ENCODE results near the gene TOX3.

Gene TOX3

DNA sequence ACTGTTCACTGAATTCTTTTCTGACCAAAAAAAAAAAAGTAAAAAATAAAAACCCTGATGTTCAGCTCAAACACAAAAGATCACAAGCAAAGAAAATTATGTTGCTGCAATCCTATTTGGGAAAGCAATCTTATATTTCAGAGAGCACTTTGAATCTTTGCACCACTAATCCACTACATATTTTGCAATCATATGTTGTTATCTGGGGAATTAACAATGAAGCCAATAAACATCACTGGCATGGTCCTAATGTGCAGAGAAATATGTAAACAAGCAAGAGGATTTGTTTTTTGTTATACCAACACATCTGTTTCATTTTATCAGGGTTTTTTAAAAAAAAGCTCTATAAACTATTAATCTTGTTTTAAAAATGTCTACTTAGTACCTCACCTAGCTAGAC, 84.1 kb downstream of the TOX3 start (continued):
- TF ChIP-seq YY2 (tag by site-specific recombination; IDR thresholded peaks at IDR 0.05), result no peak
- TF ChIP-seq, protein P1, sequence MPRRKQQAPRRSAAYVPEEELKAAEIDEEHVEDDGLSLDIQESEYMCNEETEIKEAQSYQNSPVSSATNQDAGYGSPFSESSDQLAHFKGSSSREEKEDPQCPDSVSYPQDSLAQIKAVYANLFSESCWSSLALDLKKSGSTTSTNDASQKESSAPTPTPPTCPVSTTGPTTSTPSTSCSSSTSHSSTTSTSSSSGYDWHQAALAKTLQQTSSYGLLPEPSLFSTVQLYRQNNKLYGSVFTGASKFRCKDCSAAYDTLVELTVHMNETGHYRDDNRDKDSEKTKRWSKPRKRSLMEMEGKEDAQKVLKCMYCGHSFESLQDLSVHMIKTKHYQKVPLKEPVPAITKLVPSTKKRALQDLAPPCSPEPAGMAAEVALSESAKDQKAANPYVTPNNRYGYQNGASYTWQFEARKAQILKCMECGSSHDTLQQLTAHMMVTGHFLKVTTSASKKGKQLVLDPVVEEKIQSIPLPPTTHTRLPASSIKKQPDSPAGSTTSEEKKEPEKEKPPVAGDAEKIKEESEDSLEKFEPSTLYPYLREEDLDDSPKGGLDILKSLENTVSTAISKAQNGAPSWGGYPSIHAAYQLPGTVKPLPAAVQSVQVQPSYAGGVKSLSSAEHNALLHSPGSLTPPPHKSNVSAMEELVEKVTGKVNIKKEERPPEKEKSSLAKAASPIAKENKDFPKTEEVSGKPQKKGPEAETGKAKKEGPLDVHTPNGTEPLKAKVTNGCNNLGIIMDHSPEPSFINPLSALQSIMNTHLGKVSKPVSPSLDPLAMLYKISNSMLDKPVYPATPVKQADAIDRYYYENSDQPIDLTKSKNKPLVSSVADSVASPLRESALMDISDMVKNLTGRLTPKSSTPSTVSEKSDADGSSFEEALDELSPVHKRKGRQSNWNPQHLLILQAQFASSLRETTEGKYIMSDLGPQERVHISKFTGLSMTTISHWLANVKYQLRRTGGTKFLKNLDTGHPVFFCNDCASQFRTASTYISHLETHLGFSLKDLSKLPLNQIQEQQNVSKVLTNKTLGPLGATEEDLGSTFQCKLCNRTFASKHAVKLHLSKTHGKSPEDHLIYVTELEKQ (tag by site-specific recombination; IDR thresholded peaks at IDR 0.05; ENCODE audit: borderline replicate concordance), result no peak
- TF ChIP-seq ZNF202 (tag by site-specific recombination; IDR thresholded peaks at IDR 0.05; ENCODE audit: borderline replicate concordance), result no peak

DNA sequence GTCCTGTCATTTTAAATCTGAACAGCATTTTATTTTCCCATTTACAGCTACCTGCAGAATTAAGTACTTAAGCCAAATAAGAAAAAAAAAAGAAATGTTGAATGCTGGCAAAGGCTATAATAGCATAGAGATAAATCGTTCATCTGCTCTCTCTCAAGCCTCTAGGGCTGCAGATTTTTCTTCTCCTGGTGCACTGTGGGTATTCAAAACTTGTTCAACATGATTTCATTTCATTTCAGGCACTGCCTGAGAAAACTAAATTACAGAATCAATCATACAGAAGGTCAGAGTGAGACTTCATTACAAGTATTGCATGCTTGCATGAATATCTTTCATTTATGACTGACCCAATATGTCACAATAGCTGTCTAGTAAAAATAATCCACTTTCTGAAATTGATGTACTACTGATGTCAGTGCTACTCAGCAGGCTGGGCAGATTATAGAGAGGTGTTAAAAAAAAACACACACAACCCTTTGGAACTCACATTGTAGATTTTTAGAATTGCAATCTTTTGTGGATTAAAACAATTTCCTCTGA, 86.2 kb downstream of the TOX3 start:
- CTCF ChIA-PET, result no interaction called here
- POLR2A ChIA-PET, result no interaction called here
- H3K4me3 ChIP-seq (ENCODE audit: low read depth, low read length), result no peak overlapping the region
- 0 out of 2 replicates have a peak, but pooled peaks have one; percentile 23 for TF ChIP-seq ZNF335 (tag by site-specific recombination; conservative IDR thresholded peaks at IDR 0.05)
- TF ChIP-seq, protein P2, sequence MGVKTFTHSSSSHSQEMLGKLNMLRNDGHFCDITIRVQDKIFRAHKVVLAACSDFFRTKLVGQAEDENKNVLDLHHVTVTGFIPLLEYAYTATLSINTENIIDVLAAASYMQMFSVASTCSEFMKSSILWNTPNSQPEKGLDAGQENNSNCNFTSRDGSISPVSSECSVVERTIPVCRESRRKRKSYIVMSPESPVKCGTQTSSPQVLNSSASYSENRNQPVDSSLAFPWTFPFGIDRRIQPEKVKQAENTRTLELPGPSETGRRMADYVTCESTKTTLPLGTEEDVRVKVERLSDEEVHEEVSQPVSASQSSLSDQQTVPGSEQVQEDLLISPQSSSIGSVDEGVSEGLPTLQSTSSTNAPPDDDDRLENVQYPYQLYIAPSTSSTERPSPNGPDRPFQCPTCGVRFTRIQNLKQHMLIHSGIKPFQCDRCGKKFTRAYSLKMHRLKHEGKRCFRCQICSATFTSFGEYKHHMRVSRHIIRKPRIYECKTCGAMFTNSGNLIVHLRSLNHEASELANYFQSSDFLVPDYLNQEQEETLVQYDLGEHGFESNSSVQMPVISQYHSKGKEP (tag by site-specific recombination; IDR thresholded peaks at IDR 0.05), result peak; percentile 27; the same call in 1 of the 2 replicates
- TF ChIP-seq, protein P3, sequence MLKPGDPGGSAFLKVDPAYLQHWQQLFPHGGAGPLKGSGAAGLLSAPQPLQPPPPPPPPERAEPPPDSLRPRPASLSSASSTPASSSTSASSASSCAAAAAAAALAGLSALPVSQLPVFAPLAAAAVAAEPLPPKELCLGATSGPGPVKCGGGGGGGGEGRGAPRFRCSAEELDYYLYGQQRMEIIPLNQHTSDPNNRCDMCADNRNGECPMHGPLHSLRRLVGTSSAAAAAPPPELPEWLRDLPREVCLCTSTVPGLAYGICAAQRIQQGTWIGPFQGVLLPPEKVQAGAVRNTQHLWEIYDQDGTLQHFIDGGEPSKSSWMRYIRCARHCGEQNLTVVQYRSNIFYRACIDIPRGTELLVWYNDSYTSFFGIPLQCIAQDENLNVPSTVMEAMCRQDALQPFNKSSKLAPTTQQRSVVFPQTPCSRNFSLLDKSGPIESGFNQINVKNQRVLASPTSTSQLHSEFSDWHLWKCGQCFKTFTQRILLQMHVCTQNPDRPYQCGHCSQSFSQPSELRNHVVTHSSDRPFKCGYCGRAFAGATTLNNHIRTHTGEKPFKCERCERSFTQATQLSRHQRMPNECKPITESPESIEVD (tag by site-specific recombination; IDR thresholded peaks at IDR 0.05), result peak; percentile 64
- no peak for TF ChIP-seq ZNF473 (tag by site-specific recombination; IDR thresholded peaks at IDR 0.05)
- no peaks in the 10 kb centered on the region for H3K9me3 ChIP-seq (ENCODE audit: control insufficient read depth, insufficient read depth, low read depth, low read length)
- H3K4me1 ChIP-seq (ENCODE audit: control insufficient read depth, insufficient read depth, low read length), result no peaks in the 10 kb centered on the region
- H3K27ac ChIP-seq (ENCODE audit: extremely low read depth, low read depth, low read length), result no peak overlapping the region
- no peaks in the 10 kb centered on the region for H3K36me3 ChIP-seq (ENCODE audit: control insufficient read depth in 2 of 2, insufficient read depth in 1 of 2, low read length in 2 of 2)

DNA sequence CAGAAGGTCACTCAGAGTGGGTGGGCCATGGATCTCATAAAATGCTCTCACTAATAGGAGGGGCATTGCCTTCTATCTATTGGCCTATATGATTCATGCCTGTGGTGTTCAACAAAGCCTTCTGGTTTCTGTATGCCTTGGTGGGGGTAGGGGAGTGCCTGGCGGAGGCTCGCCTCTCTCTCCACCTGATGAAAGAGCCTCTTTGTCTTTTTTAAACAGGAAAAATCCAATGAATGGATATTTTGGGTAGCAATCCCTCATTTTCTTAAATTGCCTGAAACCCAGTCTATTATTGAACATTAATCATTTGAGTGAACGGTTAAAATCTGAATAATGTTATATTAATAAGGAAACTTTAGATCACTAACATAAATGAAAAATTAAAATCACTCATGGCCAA, 90.6 kb downstream of the TOX3 start:
- H3K36me3 ChIP-seq (ENCODE audit: control insufficient read depth in 2 of 2, insufficient read depth in 1 of 2, low read length in 2 of 2), result no peaks in the 10 kb centered on the region

More for the DNA sequence above, 90.6 kb downstream of the TOX3 start:
- H3K27ac ChIP-seq (ENCODE audit: extremely low read depth, low read depth, low read length), result no peak overlapping the region
- H3K4me1 ChIP-seq (ENCODE audit: control insufficient read depth, insufficient read depth, low read length), result no peaks in the 10 kb centered on the region
- CTCF ChIA-PET, result no interaction called here
- no peak overlapping the region for H3K4me3 ChIP-seq (ENCODE audit: low read depth, low read length)
- TF ChIP-seq, protein P4, sequence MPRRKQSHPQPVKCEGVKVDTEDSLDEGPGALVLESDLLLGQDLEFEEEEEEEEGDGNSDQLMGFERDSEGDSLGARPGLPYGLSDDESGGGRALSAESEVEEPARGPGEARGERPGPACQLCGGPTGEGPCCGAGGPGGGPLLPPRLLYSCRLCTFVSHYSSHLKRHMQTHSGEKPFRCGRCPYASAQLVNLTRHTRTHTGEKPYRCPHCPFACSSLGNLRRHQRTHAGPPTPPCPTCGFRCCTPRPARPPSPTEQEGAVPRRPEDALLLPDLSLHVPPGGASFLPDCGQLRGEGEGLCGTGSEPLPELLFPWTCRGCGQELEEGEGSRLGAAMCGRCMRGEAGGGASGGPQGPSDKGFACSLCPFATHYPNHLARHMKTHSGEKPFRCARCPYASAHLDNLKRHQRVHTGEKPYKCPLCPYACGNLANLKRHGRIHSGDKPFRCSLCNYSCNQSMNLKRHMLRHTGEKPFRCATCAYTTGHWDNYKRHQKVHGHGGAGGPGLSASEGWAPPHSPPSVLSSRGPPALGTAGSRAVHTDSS (tag by site-specific recombination; IDR thresholded peaks at IDR 0.05), result no peak
- TF ChIP-seq ZNF660 (tag by site-specific recombination; IDR thresholded peaks at IDR 0.05) (no peak), ZNF146 (tag by site-specific recombination; IDR thresholded peaks at IDR 0.05) (no peak), ZNF16 (tag by site-specific recombination; IDR thresholded peaks at IDR 0.05; ENCODE audit: low read depth) (no peak), ZNF521 (tag by site-specific recombination; IDR thresholded peaks at IDR 0.05) (no peak), ZNF433 (tag by site-specific recombination; IDR thresholded peaks at IDR 0.05; ENCODE audit: low read depth) (no peak), ZXDB (tag by site-specific recombination; IDR thresholded peaks at IDR 0.05) (no peak), ZNF138 (tag by site-specific recombination; IDR thresholded peaks at IDR 0.05; ENCODE audit: borderline replicate concordance) (no peak)
- TF ChIP-seq, protein P5, sequence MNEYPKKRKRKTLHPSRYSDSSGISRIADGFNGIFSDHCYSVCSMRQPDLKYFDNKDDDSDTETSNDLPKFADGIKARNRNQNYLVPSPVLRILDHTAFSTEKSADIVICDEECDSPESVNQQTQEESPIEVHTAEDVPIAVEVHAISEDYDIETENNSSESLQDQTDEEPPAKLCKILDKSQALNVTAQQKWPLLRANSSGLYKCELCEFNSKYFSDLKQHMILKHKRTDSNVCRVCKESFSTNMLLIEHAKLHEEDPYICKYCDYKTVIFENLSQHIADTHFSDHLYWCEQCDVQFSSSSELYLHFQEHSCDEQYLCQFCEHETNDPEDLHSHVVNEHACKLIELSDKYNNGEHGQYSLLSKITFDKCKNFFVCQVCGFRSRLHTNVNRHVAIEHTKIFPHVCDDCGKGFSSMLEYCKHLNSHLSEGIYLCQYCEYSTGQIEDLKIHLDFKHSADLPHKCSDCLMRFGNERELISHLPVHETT (tag by site-specific recombination; IDR thresholded peaks at IDR 0.05), result no peak
- no peaks in the 10 kb centered on the region for H3K9me3 ChIP-seq (ENCODE audit: control insufficient read depth, insufficient read depth, low read depth, low read length)
- POLR2A ChIA-PET, result no interaction called here

All from HEK293 (cell line).